Measurements from ENCODE around the gene ATAT1. TPM values are rescaled to one million over a fixed set of nuclear protein-coding genes. Genes with fewer than 3 reads are reported as not detected.

Gene ATAT1
- total and polyA plus RNA-seq, 2 of the 13 experiments (the other 11 are each of a cell fraction or from before 2014, with no cell fraction given) = 9.2 to 23.6 TPM

GRCh38 chr6:30651143-30651542 lies 24.5 kb downstream of the ATAT1 start:
- FAIRE-seq (no peak), ATAC-seq (no peak), DNase-seq (ENCODE audit: low spot score) (no peak)
- H3K4me3 ChIP-seq (replicated peaks in 1 of 3; ENCODE audit: insufficient read depth in 1 of 3, low read depth in 2 of 3, low read length in 3 of 3) = no peak overlapping the region
- no peak overlapping the region for H3K4me2 ChIP-seq (ENCODE audit: low read depth, low read length)
- no peak overlapping the region for H2AFZ ChIP-seq (ENCODE audit: low read length)
- no peak overlapping the region for H3K9ac ChIP-seq (ENCODE audit: insufficient read depth, low read depth, low read length)
- peaks cover 15% of the 10 kb centered on the region for H3K79me2 ChIP-seq (ENCODE audit: insufficient read depth, low read length)
- ChIA-PET CTCF (ENCODE audit: low intra/inter-chr PET ratio, low total read pairs) (no interaction called here), POLR2A (interaction anchor here (1.5 to 1.7 kb wide), 2 partner anchors 21 to 38 kb away, joined by 3 to 5 read pairs; partner anchors contain the start of gene DHX16)
- no TSS peak for BruUV-seq (replicated peaks)
- in situ Hi-C loops (cut with HindIII; ENCODE audit: extremely low pct_ligation_motif_present, low pct_unique_long_range_greater_than_20kb) = no loop called here
- H4K20me1 ChIP-seq (ENCODE audit: insufficient read depth, low read length) = no peaks in the 10 kb centered on the region
- peaks cover 44% of the 10 kb centered on the region for H3K4me1 ChIP-seq (ENCODE audit: insufficient read depth, low read length)
- H3K27me3 ChIP-seq (ENCODE audit: control insufficient read depth in 1 of 2, insufficient read depth in 2 of 2, low read length in 2 of 2) = no peaks in the 10 kb centered on the region; a peak in 1 of 5 replicates
- H3K36me3 ChIP-seq (replicated peaks in 1 of 2; ENCODE audit: control insufficient read depth in 1 of 2, insufficient read depth in 2 of 2, low read length in 2 of 2) = peaks cover 17 to 47% of the 10 kb centered on the region in 2 experiments
- H3K27ac ChIP-seq (ENCODE audit: extremely low read length, insufficient read depth, low read length) = no peak overlapping the region
- WGBS (ENCODE audit: low lambda C conversion rate) = 96% methylated on average over 12 of the region's 12 CpGs
- H3K9me3 ChIP-seq (ENCODE audit: low read length) = no peaks in the 10 kb centered on the region
- intact Hi-C loops (cut with micrococcal nuclease; ENCODE audit: unreplicated experiment) = no loop called here
- TF ChIP-seq REST (IDR thresholded peaks at IDR 0.05; ENCODE audit: borderline replicate concordance in 1 of 2, low read depth in 1 of 2, low read length in 2 of 2) = no peak
- no peak for TF ChIP-seq ZNF660 (CRISPR knock-in tag; IDR thresholded peaks at IDR 0.05; ENCODE audit: borderline replicate concordance, low read depth)
- TF ChIP-seq RBM22 (optimal IDR thresholded peaks at IDR 0.05; ENCODE audit: low read length) = peak; percentile 83
- no peak for TF ChIP-seq LCORL (IDR thresholded peaks at IDR 0.05)
- no peak for TF ChIP-seq LCORL (CRISPR knock-in tag; IDR thresholded peaks at IDR 0.05)
- TF ChIP-seq TMF1 (CRISPR knock-in tag; IDR thresholded peaks at IDR 0.05; ENCODE audit: low read depth) = no peak
- TF ChIP-seq ZNF75D (CRISPR knock-in tag; IDR thresholded peaks at IDR 0.05; ENCODE audit: borderline replicate concordance) = 0 out of 2 replicates have a peak, but pooled peaks have one; percentile 33
- TF ChIP-seq KAT8 (CRISPR knock-in tag; IDR thresholded peaks at IDR 0.05) = no peak
- no peak for TF ChIP-seq DZIP1 (CRISPR knock-in tag; IDR thresholded peaks at IDR 0.05)
